ENCODE data around the gene FER. TPM values are rescaled to one million over a fixed set of nuclear protein-coding genes. Genes with fewer than 3 reads are reported as not detected.

Gene FER
- polyA plus RNA-seq, 3 donors: 2.4 to 14.7 (median 6.2) TPM

DNA sequence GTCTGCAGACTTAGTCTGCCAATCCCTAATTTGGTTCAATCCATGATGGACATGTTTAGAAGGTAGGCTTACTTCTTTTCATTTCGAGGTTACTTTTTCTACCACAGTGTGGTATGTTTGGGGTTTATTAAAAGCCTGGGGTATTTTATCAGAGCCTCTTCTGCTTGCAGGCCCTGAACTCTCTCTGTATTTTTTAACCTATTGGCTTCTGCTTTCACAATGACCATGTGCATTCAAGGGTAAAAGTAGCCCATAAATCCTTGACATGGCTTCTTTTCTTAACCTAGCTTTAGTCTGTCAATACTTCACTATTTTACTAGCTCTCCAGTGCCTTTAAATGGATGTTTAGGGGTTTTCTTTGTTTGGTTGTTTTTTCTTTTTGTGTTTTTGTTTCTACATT lies 286.6 kb downstream of the FER start:
- Histone ChIP-seq H3K4me1 (ENCODE audit: control insufficient read depth in 1 of 2, insufficient read depth in 2 of 2, low read length in 2 of 2) (no peaks in the 10 kb centered on the region), H2AFZ (ENCODE audit: insufficient read depth, low read depth, low read length, poor library complexity, severe bottlenecking) (no peak overlapping the region), H3K79me2 (ENCODE audit: insufficient read depth, low read length) (no peaks in the 10 kb centered on the region), H3K9ac (ENCODE audit: insufficient read depth, low read length, poor library complexity, severe bottlenecking) (no peak overlapping the region), H3K27ac (ENCODE audit: low read depth in 1 of 2, low read length in 2 of 2) (no peak overlapping the region), H4K20me1 (ENCODE audit: insufficient read depth, low read length) (no peaks in the 10 kb centered on the region), H3K4me3 (replicated peaks in 1 of 3; ENCODE audit: low read depth in 2 of 3, low read length in 3 of 3) (no peak overlapping the region), H3K27me3 (ENCODE audit: control insufficient read depth in 2 of 2, insufficient read depth in 2 of 2, low read length in 2 of 2) (no peaks in the 10 kb centered on the region), H3K36me3 (replicated peaks in 1 of 2; ENCODE audit: control insufficient read depth in 1 of 2, insufficient read depth in 2 of 2, low read length in 2 of 2) (no peaks in the 10 kb centered on the region), H3K9me3 (replicated peaks in 1 of 2; ENCODE audit: control insufficient read depth in 1 of 2, insufficient read depth in 1 of 2, low read length in 2 of 2) (no peaks in the 10 kb centered on the region), H3K4me2 (replicated peaks; ENCODE audit: extremely low read depth, low read length, poor library complexity, severe bottlenecking) (no peak overlapping the region)
- no peak overlapping the region for H3K27ac Mint-ChIP-seq
- H3K9me3 Mint-ChIP-seq: peaks cover 0 to 3% (median 0%) of the 10 kb centered on the region in 7 donors
- TF ChIP-seq, protein P1, sequence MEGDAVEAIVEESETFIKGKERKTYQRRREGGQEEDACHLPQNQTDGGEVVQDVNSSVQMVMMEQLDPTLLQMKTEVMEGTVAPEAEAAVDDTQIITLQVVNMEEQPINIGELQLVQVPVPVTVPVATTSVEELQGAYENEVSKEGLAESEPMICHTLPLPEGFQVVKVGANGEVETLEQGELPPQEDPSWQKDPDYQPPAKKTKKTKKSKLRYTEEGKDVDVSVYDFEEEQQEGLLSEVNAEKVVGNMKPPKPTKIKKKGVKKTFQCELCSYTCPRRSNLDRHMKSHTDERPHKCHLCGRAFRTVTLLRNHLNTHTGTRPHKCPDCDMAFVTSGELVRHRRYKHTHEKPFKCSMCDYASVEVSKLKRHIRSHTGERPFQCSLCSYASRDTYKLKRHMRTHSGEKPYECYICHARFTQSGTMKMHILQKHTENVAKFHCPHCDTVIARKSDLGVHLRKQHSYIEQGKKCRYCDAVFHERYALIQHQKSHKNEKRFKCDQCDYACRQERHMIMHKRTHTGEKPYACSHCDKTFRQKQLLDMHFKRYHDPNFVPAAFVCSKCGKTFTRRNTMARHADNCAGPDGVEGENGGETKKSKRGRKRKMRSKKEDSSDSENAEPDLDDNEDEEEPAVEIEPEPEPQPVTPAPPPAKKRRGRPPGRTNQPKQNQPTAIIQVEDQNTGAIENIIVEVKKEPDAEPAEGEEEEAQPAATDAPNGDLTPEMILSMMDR (IDR thresholded peaks at IDR 0.05): no peak
- H3K27me3 Mint-ChIP-seq (ENCODE audit: low read depth in 3 of 3): no peaks in the 10 kb centered on the region
- no peak overlapping the region for H3K4me3 Mint-ChIP-seq
- H3K4me1 Mint-ChIP-seq: no peaks in the 10 kb centered on the region
- no peaks in the 10 kb centered on the region for H3K36me3 Mint-ChIP-seq
- DNase-seq: no peak
- WGBS (ENCODE audit: insufficient coverage): no CpG with 5 or more reads among the region's 1 CpG
- intact Hi-C loops (cut with micrococcal nuclease): no loop called here

DNA sequence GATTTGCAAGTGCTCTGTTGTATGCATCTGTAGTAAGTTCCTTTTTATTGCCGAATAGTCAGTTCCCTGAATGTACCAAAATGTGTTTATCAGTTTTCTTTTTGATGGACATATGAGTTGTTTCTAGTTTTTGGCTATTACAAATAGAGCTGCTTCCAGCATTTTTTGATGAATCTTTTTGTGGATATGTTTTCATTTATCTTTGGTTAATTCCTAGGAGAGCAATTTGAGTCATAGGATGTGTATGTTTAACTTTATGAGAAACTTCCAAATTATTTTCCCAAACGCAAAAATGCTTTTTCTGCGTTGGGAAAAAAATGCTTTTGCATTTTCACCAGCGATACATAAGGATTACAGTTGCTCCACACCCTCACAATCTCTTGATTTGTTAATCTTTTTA lies 287.7 kb downstream of the FER start:
- DNase-seq: no peak
- 80% methylated on average over 1 of the region's 4 CpGs for whole genome bisulfite sequencing (ENCODE audit: insufficient coverage)
- no peaks in the 10 kb centered on the region for H3K4me1 Mint-ChIP-seq

More for the DNA sequence above, 287.7 kb downstream of the FER start:
- TF ChIP-seq, protein P1 (IDR thresholded peaks at IDR 0.05): no peak
- Histone ChIP-seq H3K9me3 (replicated peaks in 1 of 2; ENCODE audit: control insufficient read depth in 1 of 2, insufficient read depth in 1 of 2, low read length in 2 of 2) (no peaks in the 10 kb centered on the region), H3K9ac (ENCODE audit: insufficient read depth, low read length, poor library complexity, severe bottlenecking) (no peak overlapping the region), H3K4me1 (ENCODE audit: control insufficient read depth in 1 of 2, insufficient read depth in 2 of 2, low read length in 2 of 2) (no peaks in the 10 kb centered on the region), H3K27me3 (ENCODE audit: control insufficient read depth in 2 of 2, insufficient read depth in 2 of 2, low read length in 2 of 2) (no peaks in the 10 kb centered on the region), H3K4me2 (replicated peaks; ENCODE audit: extremely low read depth, low read length, poor library complexity, severe bottlenecking) (no peak overlapping the region), H3K36me3 (replicated peaks in 1 of 2; ENCODE audit: control insufficient read depth in 1 of 2, insufficient read depth in 2 of 2, low read length in 2 of 2) (no peaks in the 10 kb centered on the region), H2AFZ (ENCODE audit: insufficient read depth, low read depth, low read length, poor library complexity, severe bottlenecking) (no peak overlapping the region), H3K79me2 (ENCODE audit: insufficient read depth, low read length) (no peaks in the 10 kb centered on the region), H3K4me3 (replicated peaks in 1 of 3; ENCODE audit: low read depth in 2 of 3, low read length in 3 of 3) (no peak overlapping the region), H4K20me1 (ENCODE audit: insufficient read depth, low read length) (no peaks in the 10 kb centered on the region), H3K27ac (ENCODE audit: low read depth in 1 of 2, low read length in 2 of 2) (no peak overlapping the region)
- Mint-ChIP-seq H3K4me3 (no peak overlapping the region), H3K27me3 (ENCODE audit: low read depth in 3 of 3) (no peaks in the 10 kb centered on the region), H3K27ac (no peak overlapping the region), H3K9me3 (peaks cover 0 to 3% (median 0%) of the 10 kb centered on the region in 7 donors), H3K36me3 (no peaks in the 10 kb centered on the region)
- intact Hi-C loops (cut with micrococcal nuclease): no loop called here

All from CD14-positive monocyte (primary cell).